Mucosa of descending colon (tissue), 3 donors: ENCODE data around the gene SPC24. TPM values are rescaled to one million over a fixed set of nuclear protein-coding genes. Genes with fewer than 3 reads are reported as not detected.
"Not testable (repeated sequence)": the region's sequence is repeated elsewhere in the genome, so short reads cannot be mapped to it uniquely, and the experiment has no call there.

Experiments
- ATAC-seq: fragments of 200-7000 bp; cut with Tn5 transposase; one replicate; pipeline ENCODE4 v1.9.1; 2020; ENCODE audit warnings: mild to moderate bottlenecking, moderate library complexity
- DNase-seq, 3 donors: peaks; one replicate each; pipeline ENCODE4 v3.0.0-alpha.2; 2020
- H3K36me3 ChIP-seq: fragments of 200-600 bp; one replicate; pipeline ENCODE4 v1.8.0; 2021; ENCODE audit warnings: low read depth, mild to moderate bottlenecking
- H3K4me1 ChIP-seq: fragments of 200-600 bp; one replicate; pipeline ENCODE4 v1.8.0; 2021; ENCODE audit warnings: low read depth, mild to moderate bottlenecking
- H3K4me3 ChIP-seq: fragments of 200-600 bp; one replicate; pipeline ENCODE4 v1.8.0; 2021; ENCODE audit warnings: mild to moderate bottlenecking
- H3K9me3 ChIP-seq: fragments of 200-600 bp; one replicate; pipeline ENCODE4 v1.8.0; 2021; ENCODE audit warnings: mild to moderate bottlenecking
- CTCF ChIP-seq: fragments of 200-600 bp; IDR thresholded peaks from one replicate; pipeline ENCODE4 v1.8.0; 2022; ENCODE audit warnings: antibody characterized with exemption, mild to moderate bottlenecking
- intact Hi-C, 2 donors: fragments of 100-400 bp; cut with DNase I in 1 of 2; cut with micrococcal nuclease in 1 of 2; formaldehyde crosslinking; loops; one replicate each; pipeline versions ENCODE4 v1.11.0 to v1.11.1; 2022; cut with DNase I, micrococcal nuclease
- total RNA-seq, 3 donors: library from RNA; stranded (reverse); fragmentation: NEBNext Ultra II Directional in 2 of 3; extraction: Animal tissue kit (Norgen Biotek cat#: 25700) in 2 of 3; gene quantifications; one replicate each; pipeline versions ENCODE4 v1.2.1 to v1.2.4, GENCODE V29; 2021 to 2023
- donor health status: DM: no; HTN: no; CAD: no; lungs with moderate emphysema.
- donor health status: DM: no; HTN: no; CAD: no.
- donor health status: DM: no; HTN: yes; CAD: no.

The SPC24 gene
- total RNA-seq, 3 donors from 2014 or later = 2.8 to 15.8 (median 3.8) TPM

DNA sequence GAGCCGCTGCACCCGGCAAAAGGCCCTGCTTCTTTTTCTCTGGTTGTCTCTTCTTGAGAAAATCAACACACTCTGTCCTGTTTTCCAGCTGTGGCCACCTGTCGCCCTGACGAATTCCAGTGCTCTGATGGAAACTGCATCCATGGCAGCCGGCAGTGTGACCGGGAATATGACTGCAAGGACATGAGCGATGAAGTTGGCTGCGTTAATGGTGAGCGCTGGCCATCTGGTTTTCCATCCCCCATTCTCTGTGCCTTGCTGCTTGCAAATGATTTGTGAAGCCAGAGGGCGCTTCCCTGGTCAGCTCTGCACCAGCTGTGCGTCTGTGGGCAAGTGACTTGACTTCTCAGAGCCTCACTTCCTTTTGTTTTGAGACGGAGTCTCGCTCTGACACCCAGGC, 49.1 kb downstream of the SPC24 start:
- Histone ChIP-seq H3K4me1 (no peaks in the 10 kb centered on the region), H3K9me3 (no peaks in the 10 kb centered on the region), H3K36me3 (peaks cover 6% of the 10 kb centered on the region), H3K4me3 (no peak overlapping the region)
- ATAC-seq = no peak
- peak in 1 of 3 donors; percentile 35 for DNase-seq
- no peak for TF ChIP-seq CTCF
- intact Hi-C loops = no loop called here

GRCh38 chr19:11105014-11105636, 50.5 kb downstream of the SPC24 start:
- ATAC-seq (peak; percentile 45), DNase-seq (no peak)
- Histone ChIP-seq H3K9me3 (no peaks in the 10 kb centered on the region), H3K4me1 (no peaks in the 10 kb centered on the region), H3K36me3 (no peaks in the 10 kb centered on the region), H3K4me3 (no peak overlapping the region)
- intact Hi-C loops = no loop called here
- TF ChIP-seq CTCF = no peak

DNA sequence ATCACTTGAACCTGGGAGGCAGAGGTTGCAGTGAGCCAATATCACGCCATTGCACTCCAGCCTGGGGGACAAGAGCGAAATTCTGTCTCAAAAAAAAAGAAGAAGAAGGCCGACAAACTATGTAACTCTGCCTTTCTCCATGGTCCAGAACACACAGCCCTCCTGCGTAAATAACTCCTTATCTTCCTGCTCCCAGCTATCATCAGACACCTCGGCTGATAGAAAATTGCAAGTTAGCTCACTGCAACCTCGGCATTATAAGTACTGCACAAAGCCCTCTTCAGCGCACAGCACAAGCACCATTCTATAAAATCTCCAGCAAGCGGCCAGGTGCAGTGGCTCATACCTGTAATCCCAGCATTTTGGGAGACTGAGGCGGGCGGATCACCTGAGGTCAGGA, 51.9 kb downstream of the SPC24 start:
- H3K9me3 ChIP-seq, intact Hi-C loops, H3K36me3 ChIP-seq, ATAC-seq, H3K4me1 ChIP-seq, DNase-seq, H3K4me3 ChIP-seq: not testable (repeated sequence)

- H3K4me1 ChIP-seq = no peaks in the 10 kb centered on the region
- ATAC-seq = peak; percentile 10
These were observed 52.6 kb downstream of the SPC24 start for GRCh38 chr19:11102944-11103343.

DNA sequence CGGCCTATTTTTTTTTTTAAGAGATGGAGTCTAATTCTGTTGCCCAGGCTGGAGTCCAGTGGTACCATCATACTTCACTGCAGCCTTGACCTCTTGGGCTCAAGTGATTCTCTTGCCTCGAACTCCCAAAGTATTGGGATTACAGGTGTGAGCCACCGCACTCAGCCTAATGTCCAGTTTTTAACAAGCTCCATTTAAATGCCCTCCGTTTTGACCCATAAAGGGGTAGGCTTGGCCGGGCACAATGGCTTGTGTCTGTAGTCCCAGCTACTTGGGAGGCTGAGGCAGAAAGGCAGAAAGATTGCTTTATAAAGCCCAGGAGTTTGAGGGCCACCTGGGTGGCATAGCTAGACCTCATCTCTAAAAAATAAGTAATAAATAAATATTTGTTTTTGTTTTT, 54.5 kb downstream of the SPC24 start:
- intact Hi-C loops = no loop called here
- no peak for ATAC-seq
- DNase-seq = no peak
- H3K4me1 ChIP-seq = peaks cover 6% of the 10 kb centered on the region
- no peak for TF ChIP-seq CTCF
- no peaks in the 10 kb centered on the region for H3K36me3 ChIP-seq
- no peaks in the 10 kb centered on the region for H3K9me3 ChIP-seq
- no peak overlapping the region for H3K4me3 ChIP-seq

More at GRCh38 chr19:11102944-11103343, 52.6 kb downstream of the SPC24 start:
- H3K36me3 ChIP-seq = no peaks in the 10 kb centered on the region
- no peak for TF ChIP-seq CTCF
- intact Hi-C loops = no loop called here
- H3K9me3 ChIP-seq = no peaks in the 10 kb centered on the region
- H3K4me3 ChIP-seq = no peak overlapping the region
- no peak for DNase-seq

GRCh38 chr19:11100049-11100448, 55.5 kb downstream of the SPC24 start:
- H3K4me1 ChIP-seq = peaks cover 16% of the 10 kb centered on the region
- no peak overlapping the region for H3K4me3 ChIP-seq
- ATAC-seq (no peak), DNase-seq (no peak)
- H3K36me3 ChIP-seq = no peaks in the 10 kb centered on the region
- no peaks in the 10 kb centered on the region for H3K9me3 ChIP-seq
- no peak for TF ChIP-seq CTCF
- intact Hi-C loops = no loop called here
